Skeletal muscle cell (primary cell): ENCODE results near the gene CTSZ.

ENCODE experiments used
- DNase-seq: peaks from one replicate; pipeline ENCODE4 v3.0.0-alpha.2; 2010; ENCODE audit warnings: low read depth
- H3K4me3 ChIP-seq: 2 replicates; pipeline ENCODE4 v1.5.1; 2011; ENCODE audit warnings: low read depth, mild to moderate bottlenecking, control low read depth, low read length, moderate library complexity

The CTSZ gene

GRCh38 chr20:59032713-59033059 lies 25.6 kb upstream of the CTSZ start:
- DNase-seq = no peak
- peak overlapping the region; percentile 89 for H3K4me3 ChIP-seq

- peak within 1 kb of the TSS; percentile 89 for H3K4me3 ChIP-seq
- DNase-seq = peak; percentile 77
Measured at GRCh38 chr20:59032023-59032712, 25.1 kb upstream of the CTSZ start, which contains the start of gene ATP5F1E. Gene ATP5F1E, minus strand, starts transcription at chr20:59032335. Its CDS starts 84 bp downstream, at chr20:59032251.

GRCh38 chr20:59031564-59032022 lies 24.5 kb upstream of the CTSZ start:
- no peak for DNase-seq

GRCh38 chr20:59030911-59031563 lies 24.0 kb upstream of the CTSZ start:
- peak overlapping the region; percentile 89 for H3K4me3 ChIP-seq
- DNase-seq = no peak

More at GRCh38 chr20:59031564-59032022, 24.5 kb upstream of the CTSZ start:
- peak overlapping the region; percentile 89 for H3K4me3 ChIP-seq

- peak overlapping the region; percentile 29 for H3K4me3 ChIP-seq
- no peak for DNase-seq
Measured at GRCh38 chr20:59028812-59029211, 21.8 kb upstream of the CTSZ start.

GRCh38 chr20:59027741-59028320 lies 20.8 kb upstream of the CTSZ start:
- no peak overlapping the region for H3K4me3 ChIP-seq
- DNase-seq = no peak

- H3K4me3 ChIP-seq = no peak overlapping the region
- DNase-seq = no peak
Measured at GRCh38 chr20:59026904-59027740, 20.1 kb upstream of the CTSZ start.

GRCh38 chr20:59025511-59025910 lies 18.5 kb upstream of the CTSZ start:
- H3K4me3 ChIP-seq = no peak overlapping the region

GRCh38 chr20:59025086-59025485 lies 18.0 kb upstream of the CTSZ start:
- no peak overlapping the region for H3K4me3 ChIP-seq
- DNase-seq = no peak

More at GRCh38 chr20:59025511-59025910, 18.5 kb upstream of the CTSZ start:
- DNase-seq = no peak

GRCh38 chr20:59024111-59024530 lies 17.1 kb upstream of the CTSZ start:
- DNase-seq = no peak
- no peak overlapping the region for H3K4me3 ChIP-seq

GRCh38 chr20:59023616-59024015 lies 16.6 kb upstream of the CTSZ start:
- no peak overlapping the region for H3K4me3 ChIP-seq
- DNase-seq = no peak

- H3K4me3 ChIP-seq = no peak overlapping the region
- DNase-seq = no peak
Measured at GRCh38 chr20:59022754-59023153, 15.7 kb upstream of the CTSZ start.

- peak; percentile 10 for DNase-seq
- no peak overlapping the region for H3K4me3 ChIP-seq
Measured at GRCh38 chr20:59020938-59021551, 14.0 kb upstream of the CTSZ start.

- H3K4me3 ChIP-seq = no peak within 1 kb of the TSS
- no peak for DNase-seq
Measured at GRCh38 chr20:59019217-59019616, 12.2 kb upstream of the CTSZ start, which contains the start of gene TUBB1. Gene TUBB1, plus strand, starts transcription at chr20:59019429. Its CDS starts 94 bp downstream, at chr20:59019523.

- H3K4me3 ChIP-seq = no peak overlapping the region
Measured at GRCh38 chr20:59018817-59019216, 11.8 kb upstream of the CTSZ start.

GRCh38 chr20:59017493-59018231 lies 10.6 kb upstream of the CTSZ start:
- H3K4me3 ChIP-seq = no peak overlapping the region
- DNase-seq = no peak

More at GRCh38 chr20:59018817-59019216, 11.8 kb upstream of the CTSZ start:
- DNase-seq = no peak

GRCh38 chr20:59016795-59017492 lies 9.9 kb upstream of the CTSZ start:
- H3K4me3 ChIP-seq = no peak overlapping the region
- no peak for DNase-seq
